Ureter (tissue), 1 donor: ENCODE measurements around the gene HS2ST1. TPM values are rescaled to one million over a fixed set of nuclear protein-coding genes. Genes with fewer than 3 reads are reported as not detected.

Source experiments
- DNase-seq: peaks from one replicate; pipeline ENCODE4 v3.0.0-alpha.2; 2020; ENCODE audit warnings: low spot score
- total RNA-seq: library from RNA; stranded (reverse); gene quantifications from one replicate; pipeline ENCODE4 v1.2.4, GENCODE V29; 2023
- donor health status: DM: yes; HTN: yes; CAD: no.

Gene HS2ST1
- total RNA-seq, 1 donor from 2014 or later: 25.6 TPM

- no peak for DNase-seq
Observed at GRCh38 chr1:87136607-87137341, 222.3 kb downstream of the HS2ST1 start.

GRCh38 chr1:87137342-87137739, 222.9 kb downstream of the HS2ST1 start:
- no peak for DNase-seq

- DNase-seq: no peak
Observed at GRCh38 chr1:87140831-87141540, 226.6 kb downstream of the HS2ST1 start.

GRCh38 chr1:87141556-87141955, 227.1 kb downstream of the HS2ST1 start:
- no peak for DNase-seq

- no peak for DNase-seq
Observed at GRCh38 chr1:87143413-87144135, 229.1 kb downstream of the HS2ST1 start.

GRCh38 chr1:87144316-87144895, 230.0 kb downstream of the HS2ST1 start:
- DNase-seq: no peak

GRCh38 chr1:87144981-87145380, 230.5 kb downstream of the HS2ST1 start:
- no peak for DNase-seq

GRCh38 chr1:87146538-87146937, 232.1 kb downstream of the HS2ST1 start:
- DNase-seq: no peak

GRCh38 chr1:87146986-87147385, 232.6 kb downstream of the HS2ST1 start:
- no peak for DNase-seq

- no peak for DNase-seq
Observed at GRCh38 chr1:87147851-87148250, 233.4 kb downstream of the HS2ST1 start.

GRCh38 chr1:87148661-87149060, 234.2 kb downstream of the HS2ST1 start:
- no peak for DNase-seq

- no peak for DNase-seq
Observed at GRCh38 chr1:87149241-87150041, 235.0 kb downstream of the HS2ST1 start.

- DNase-seq: no peak
Observed at GRCh38 chr1:87150143-87150542, 235.7 kb downstream of the HS2ST1 start.

- DNase-seq: peak; percentile 72
Observed at GRCh38 chr1:87151500-87152421, 237.3 kb downstream of the HS2ST1 start.

- no peak for DNase-seq
Observed at GRCh38 chr1:87154384-87154783, 239.9 kb downstream of the HS2ST1 start.

GRCh38 chr1:87155170-87155569, 240.7 kb downstream of the HS2ST1 start:
- DNase-seq: no peak

GRCh38 chr1:87155648-87156047, 241.2 kb downstream of the HS2ST1 start:
- DNase-seq: no peak

GRCh38 chr1:87156124-87156523, 241.7 kb downstream of the HS2ST1 start:
- no peak for DNase-seq

- no peak for DNase-seq
Observed at GRCh38 chr1:87159378-87159915, 245.0 kb downstream of the HS2ST1 start.
